WI38 (cell line): ENCODE results near the gene REEP3.

ENCODE experiments used
- H3K4me3 ChIP-seq: 2 replicates; pipeline ENCODE4 v1.5.1; 2011; ENCODE audit warnings: low read depth, mild to moderate bottlenecking, control low read depth, low read length
- CTCF ChIP-seq: IDR thresholded peaks from 2 replicates; pipeline ENCODE4 v1.5.1; 2012; ENCODE audit warnings: low read depth, mild to moderate bottlenecking, control low read depth, low read length

The REEP3 gene

GRCh38 chr10:63539377-63539776 lies 18.2 kb downstream of the REEP3 start:
- TF ChIP-seq CTCF, result no peak
- no peak overlapping the region for H3K4me3 ChIP-seq

GRCh38 chr10:63539994-63540393 lies 18.8 kb downstream of the REEP3 start:
- TF ChIP-seq CTCF, result no peak

GRCh38 chr10:63542835-63543575 lies 21.8 kb downstream of the REEP3 start:
- H3K4me3 ChIP-seq, result no peak overlapping the region
- no peak for TF ChIP-seq CTCF

More at GRCh38 chr10:63539994-63540393, 18.8 kb downstream of the REEP3 start:
- no peak overlapping the region for H3K4me3 ChIP-seq

- no peak overlapping the region for H3K4me3 ChIP-seq
- TF ChIP-seq CTCF, result no peak
These were observed 22.4 kb downstream of the REEP3 start for GRCh38 chr10:63543576-63543962.

GRCh38 chr10:63544418-63544817 lies 23.2 kb downstream of the REEP3 start:
- TF ChIP-seq CTCF, result no peak
- no peak overlapping the region for H3K4me3 ChIP-seq

GRCh38 chr10:63547628-63548360 lies 26.6 kb downstream of the REEP3 start:
- TF ChIP-seq CTCF, result no peak
- no peak overlapping the region for H3K4me3 ChIP-seq

- no peak overlapping the region for H3K4me3 ChIP-seq
- TF ChIP-seq CTCF, result no peak
These were observed 27.7 kb downstream of the REEP3 start for GRCh38 chr10:63548860-63549259.
